Trophoblast cell (in vitro differentiated cells and primary cell): ENCODE results near the gene PALMD.

ENCODE experiments used
- DNase-seq, 2 donors: peaks; one replicate each; pipeline ENCODE4 v3.0.0-alpha.2; 2016
- H2AFZ ChIP-seq: 2 replicates; pipeline ENCODE4 v1.6.1; 2013; ENCODE audit warnings: low read length, moderate library complexity, mild to moderate bottlenecking; ENCODE audit not compliant: insufficient read depth, poor library complexity
- H2AK5ac ChIP-seq: 2 replicates; pipeline ENCODE4 v1.6.1; 2013; ENCODE audit warnings: mild to moderate bottlenecking, low read length
- H2BK120ac ChIP-seq: 2 replicates; pipeline ENCODE4 v1.6.1; 2013; ENCODE audit warnings: low read length, mild to moderate bottlenecking, moderate library complexity; ENCODE audit not compliant: insufficient read depth, poor library complexity
- H2BK12ac ChIP-seq: 2 replicates; pipeline ENCODE4 v1.6.1; 2013; ENCODE audit warnings: mild to moderate bottlenecking, low read length, moderate library complexity
- H2BK5ac ChIP-seq: 2 replicates; pipeline ENCODE4 v1.6.1; 2013; ENCODE audit warnings: low read length, low read depth, moderate library complexity, mild to moderate bottlenecking; ENCODE audit not compliant: poor library complexity
- H3K14ac ChIP-seq: 2 replicates; pipeline ENCODE4 v1.6.1; 2013; ENCODE audit warnings: mild to moderate bottlenecking, low read length
- H3K18ac ChIP-seq: 2 replicates; pipeline ENCODE4 v1.6.1; 2013; ENCODE audit warnings: mild to moderate bottlenecking, low read length
- H3K23ac ChIP-seq: 2 replicates; pipeline ENCODE4 v1.6.1; 2013; ENCODE audit warnings: low read length
- H3K27ac ChIP-seq: 2 replicates; pipeline ENCODE4 v1.5.1; 2013; ENCODE audit warnings: low read depth, mild to moderate bottlenecking, inconsistent platforms, low read length, moderate library complexity
- H3K27me3 ChIP-seq: 2 replicates; pipeline ENCODE4 v1.6.1; 2013; ENCODE audit warnings: inconsistent platforms, mild to moderate bottlenecking, low read length, moderate library complexity; ENCODE audit not compliant: insufficient read depth
- H3K36me3 ChIP-seq, 2 experiments: 1 replicate in 1 of 2; 2 replicates in 1 of 2; pipeline ENCODE4 v1.6.1; 2013; ENCODE audit warnings: low read length in 2 of 2, mild to moderate bottlenecking in 2 of 2, moderate library complexity in 1 of 2; ENCODE audit not compliant: insufficient read depth in 2 of 2, control insufficient read depth in 1 of 2
- H3K4ac ChIP-seq: 2 replicates; pipeline ENCODE4 v1.6.1; 2013; ENCODE audit warnings: low read depth, mild to moderate bottlenecking, low read length, moderate library complexity
- H3K4me1 ChIP-seq, 2 experiments: 1 replicate in 1 of 2; 2 replicates in 1 of 2; pipeline ENCODE4 v1.6.1; 2013; ENCODE audit warnings: low read length in 2 of 2, mild to moderate bottlenecking in 2 of 2, moderate library complexity in 1 of 2; ENCODE audit not compliant: insufficient read depth in 2 of 2, control insufficient read depth in 1 of 2
- H3K4me2 ChIP-seq: 2 replicates; pipeline ENCODE4 v1.6.1; 2013; ENCODE audit warnings: inconsistent platforms, mild to moderate bottlenecking, low read length, moderate library complexity
- H3K4me3 ChIP-seq: 2 replicates; pipeline ENCODE4 v1.5.1; 2013; ENCODE audit warnings: mild to moderate bottlenecking, low read depth, low read length, inconsistent platforms
- H3K79me1 ChIP-seq: one replicate; pipeline ENCODE4 v1.6.1; 2013; ENCODE audit warnings: low read length
- H3K79me2 ChIP-seq: 2 replicates; pipeline ENCODE4 v1.6.1; 2013; ENCODE audit warnings: low read length, mild to moderate bottlenecking; ENCODE audit not compliant: control insufficient read depth, insufficient read depth, poor library complexity
- H3K9ac ChIP-seq: 2 replicates; pipeline ENCODE4 v1.6.1; 2013; ENCODE audit warnings: mild to moderate bottlenecking, low read length
- H3K9me3 ChIP-seq: 2 replicates; pipeline ENCODE4 v1.6.1; 2013; ENCODE audit warnings: low read depth, mild to moderate bottlenecking, control low read depth, inconsistent platforms, low read length; ENCODE audit not compliant: insufficient read depth
- H4K12ac ChIP-seq: 2 replicates; pipeline ENCODE4 v1.6.1; 2013; ENCODE audit warnings: low read depth, mild to moderate bottlenecking, low read length, moderate library complexity
- H4K8ac ChIP-seq: 2 replicates; pipeline ENCODE4 v1.6.1; 2013; ENCODE audit warnings: low read depth, mild to moderate bottlenecking, low read length, moderate library complexity
- H4K91ac ChIP-seq: one replicate; pipeline ENCODE4 v1.6.1; 2013; ENCODE audit warnings: low read depth, mild to moderate bottlenecking, low read length, moderate library complexity
- WGBS: extraction: QIAGEN DNeasy Blood & Tissue Kit; methylation state at CpG from one replicate; pipeline ENCODE4 v1.1.7; 2013; ENCODE audit warnings: missing lambda C conversion rate; ENCODE audit not compliant: insufficient read length, insufficient coverage; ENCODE audit errors: extremely low coverage; 5-methylcytosine and 5-hydroxymethylcytosine counted together

PALMD gene

DNA sequence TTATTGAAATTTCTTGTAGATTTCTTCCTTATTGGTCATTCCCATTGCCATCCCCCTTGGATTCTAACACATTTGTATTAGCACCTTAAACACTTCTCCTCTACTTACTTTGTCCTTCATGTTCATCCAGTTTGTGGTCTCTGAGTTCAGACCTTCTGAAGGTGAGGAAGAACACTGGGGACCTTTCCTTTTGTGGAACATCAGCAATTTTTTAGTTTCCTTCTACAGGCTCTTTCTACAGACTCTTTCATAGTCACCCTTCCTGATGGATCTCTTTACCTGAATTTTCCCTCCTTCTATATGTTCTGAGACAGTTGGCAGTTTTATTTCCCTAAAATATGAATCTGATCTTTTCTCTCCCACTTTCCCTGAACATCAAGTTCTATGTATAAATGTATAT lies 4.4 kb upstream of the PALMD start:
- H2BK120ac ChIP-seq: no peak overlapping the region
- no peak overlapping the region for H2BK5ac ChIP-seq
- H3K79me2 ChIP-seq: no peaks in the 10 kb centered on the region
- H4K12ac ChIP-seq: no peak overlapping the region
- no peak overlapping the region for H4K8ac ChIP-seq
- H2BK12ac ChIP-seq: no peak overlapping the region
- no peak overlapping the region for H3K27ac ChIP-seq
- H3K23ac ChIP-seq: no peak overlapping the region
- no peaks in the 10 kb centered on the region for H3K36me3 ChIP-seq
- no peak overlapping the region for H2AK5ac ChIP-seq
- H3K4me3 ChIP-seq: no peak overlapping the region
- peaks cover 0 to 2% of the 10 kb centered on the region in 2 experiments for H3K4me1 ChIP-seq
- no peak overlapping the region for H2AFZ ChIP-seq
- H3K9me3 ChIP-seq: no peaks in the 10 kb centered on the region
- no peak overlapping the region for H3K4me2 ChIP-seq
- H3K14ac ChIP-seq: no peak overlapping the region
- no peaks in the 10 kb centered on the region for H3K79me1 ChIP-seq
- no peak overlapping the region for H3K18ac ChIP-seq
- no peak for DNase-seq
- H3K4ac ChIP-seq: no peak overlapping the region
- no peak overlapping the region for H4K91ac ChIP-seq
- no peak overlapping the region for H3K9ac ChIP-seq
- H3K27me3 ChIP-seq: no peaks in the 10 kb centered on the region

DNA sequence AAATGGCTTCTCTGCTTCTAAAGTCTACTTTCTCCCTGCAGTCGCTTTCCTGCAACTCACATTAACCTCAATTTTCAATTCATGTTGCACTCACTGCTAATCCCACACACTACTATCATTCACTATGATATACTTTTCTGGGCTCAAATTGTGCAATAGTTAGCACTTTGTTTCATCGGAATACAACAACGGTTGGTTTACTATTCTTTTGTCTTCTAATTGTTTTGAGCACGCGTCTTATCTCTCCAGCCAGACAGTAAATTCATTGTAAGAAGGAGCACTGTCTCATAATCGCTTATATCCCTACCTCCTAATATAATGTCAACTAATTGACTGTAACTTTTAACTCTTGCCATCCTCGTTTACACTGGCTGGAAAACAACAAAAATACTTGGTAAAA lies 3.9 kb upstream of the PALMD start:
- Histone ChIP-seq H3K36me3 (no peaks in the 10 kb centered on the region), H2BK120ac (no peak overlapping the region), H3K4me1 (peaks cover 0 to 2% of the 10 kb centered on the region in 2 experiments), H3K27ac (no peak overlapping the region), H3K79me2 (no peaks in the 10 kb centered on the region), H3K9ac (no peak overlapping the region), H3K9me3 (no peaks in the 10 kb centered on the region), H2BK12ac (no peak overlapping the region), H3K27me3 (no peaks in the 10 kb centered on the region), H4K8ac (no peak overlapping the region), H3K14ac (no peak overlapping the region), H3K18ac (no peak overlapping the region), H3K79me1 (no peaks in the 10 kb centered on the region), H3K4ac (no peak overlapping the region), H4K12ac (no peak overlapping the region), H3K23ac (no peak overlapping the region), H4K91ac (no peak overlapping the region), H2AK5ac (no peak overlapping the region), H3K4me3 (no peak overlapping the region), H3K4me2 (no peak overlapping the region), H2AFZ (no peak overlapping the region), H2BK5ac (no peak overlapping the region)
- DNase-seq: no peak
- WGBS: no CpG with 5 or more reads among the region's 7 CpGs

DNA sequence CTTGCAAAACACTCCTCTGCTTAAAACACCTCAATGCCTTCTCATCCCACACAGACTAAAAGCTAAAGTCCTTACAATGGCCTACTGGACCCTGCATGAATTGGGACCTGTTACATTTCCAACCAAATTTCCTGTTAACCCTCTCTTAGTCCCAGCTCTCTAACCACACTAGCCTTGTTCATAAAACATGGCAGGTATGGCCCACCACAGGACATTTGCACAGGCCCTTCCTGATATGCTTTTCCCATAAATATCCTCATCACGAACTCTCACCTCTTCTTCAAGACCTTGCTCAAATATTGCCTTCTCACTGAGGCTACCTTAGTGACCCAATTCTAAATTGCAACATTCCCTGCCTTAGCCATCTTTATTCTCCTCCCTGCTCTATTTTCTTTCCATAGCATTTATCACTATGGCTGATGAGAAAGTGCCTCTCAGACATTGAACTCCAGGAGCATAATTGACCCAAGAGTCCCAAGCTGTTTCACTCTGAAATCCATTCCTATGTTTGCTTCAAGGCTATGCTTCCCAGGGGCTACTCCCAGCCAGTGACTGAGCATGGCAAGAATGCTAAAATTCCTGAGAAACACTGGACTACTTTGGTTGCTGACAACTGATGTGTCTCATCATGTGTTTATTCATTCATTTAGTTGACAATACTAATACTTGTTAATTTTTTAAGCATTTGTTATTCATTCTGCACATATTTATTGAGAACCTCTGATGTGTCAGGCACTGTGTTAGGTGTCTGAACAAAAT lies 2.7 kb upstream of the PALMD start:
- no peak overlapping the region for H3K4ac ChIP-seq
- no peak overlapping the region for H2BK12ac ChIP-seq
- H3K9ac ChIP-seq: no peak overlapping the region
- no peak overlapping the region for H3K27ac ChIP-seq
- H3K27me3 ChIP-seq: no peaks in the 10 kb centered on the region
- H2AK5ac ChIP-seq: no peak overlapping the region
- H3K4me2 ChIP-seq: no peak overlapping the region
- no peak overlapping the region for H2BK5ac ChIP-seq
- no peak overlapping the region for H4K12ac ChIP-seq
- H2AFZ ChIP-seq: no peak overlapping the region
- H3K23ac ChIP-seq: no peak overlapping the region
- no peaks in the 10 kb centered on the region for H3K79me1 ChIP-seq
- DNase-seq: peak in 1 of 2 donors; percentile 10
- no peak overlapping the region for H2BK120ac ChIP-seq
- H3K18ac ChIP-seq: no peak overlapping the region
- peaks cover 0 to 2% of the 10 kb centered on the region in 2 experiments for H3K4me1 ChIP-seq
- no peak overlapping the region for H4K8ac ChIP-seq
- no peaks in the 10 kb centered on the region for H3K79me2 ChIP-seq
- no peak overlapping the region for H3K4me3 ChIP-seq
- no peaks in the 10 kb centered on the region for H3K9me3 ChIP-seq
- no peaks in the 10 kb centered on the region for H3K36me3 ChIP-seq
- H4K91ac ChIP-seq: no peak overlapping the region
- WGBS: 100% methylated on average over 1 of the region's 1 CpG
- no peak overlapping the region for H3K14ac ChIP-seq

DNA sequence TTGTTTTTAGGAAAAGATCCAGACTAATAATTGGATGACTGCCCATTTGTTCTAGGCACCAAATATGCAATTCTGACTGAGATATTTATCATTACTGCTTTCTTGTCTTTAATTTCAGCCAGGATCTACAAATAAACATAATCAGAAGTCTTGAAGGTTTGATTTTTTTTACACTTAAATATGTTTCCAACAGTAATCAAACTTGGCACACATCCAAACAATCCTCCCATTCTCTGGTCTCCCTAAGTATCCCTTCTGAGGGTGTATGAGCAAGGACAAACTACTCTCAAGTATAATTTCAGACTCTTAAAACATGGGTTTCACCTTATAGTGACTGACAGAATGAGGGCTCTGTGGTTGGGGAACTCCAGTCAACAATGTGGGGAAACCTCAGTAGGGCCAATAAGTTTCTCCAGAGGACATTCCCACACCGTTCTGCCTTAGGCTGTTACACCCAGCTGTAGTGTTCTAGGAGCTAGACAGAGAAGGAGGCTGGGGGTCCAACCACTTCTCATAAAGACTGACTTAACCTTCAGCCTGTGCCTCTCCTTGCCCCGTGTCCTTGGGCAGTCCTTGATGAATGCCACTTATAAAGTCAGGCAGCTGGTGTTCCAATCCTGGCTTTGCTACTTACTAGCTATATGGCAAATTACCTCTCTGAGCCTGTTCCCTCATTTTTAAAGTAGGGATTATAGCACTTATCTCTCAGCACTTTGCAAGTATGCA lies 1.5 kb upstream of the PALMD start:
- Histone ChIP-seq H2BK5ac (no peak overlapping the region), H4K8ac (no peak overlapping the region), H3K4me1 (peaks cover 0 to 2% of the 10 kb centered on the region in 2 experiments), H3K27ac (no peak overlapping the region), H3K4me2 (no peak overlapping the region), H3K36me3 (no peaks in the 10 kb centered on the region), H3K18ac (no peak overlapping the region), H3K27me3 (no peaks in the 10 kb centered on the region), H2BK12ac (no peak overlapping the region), H3K4ac (no peak overlapping the region), H4K91ac (no peak overlapping the region), H3K79me1 (no peaks in the 10 kb centered on the region), H2BK120ac (no peak overlapping the region), H2AK5ac (no peak overlapping the region), H3K79me2 (no peaks in the 10 kb centered on the region), H2AFZ (no peak overlapping the region), H3K9me3 (no peaks in the 10 kb centered on the region), H3K9ac (no peak overlapping the region), H3K4me3 (no peak overlapping the region), H4K12ac (no peak overlapping the region), H3K23ac (no peak overlapping the region), H3K14ac (no peak overlapping the region)
- no peak for DNase-seq
- WGBS: no CpG with 5 or more reads among the region's 2 CpGs
